HepG2 (cell line): ENCODE measurements around the gene CKAP5. TPM values are rescaled to one million over a fixed set of nuclear protein-coding genes. Genes with fewer than 3 reads are reported as not detected.
A peak's percentile ranks its signal among the peaks of the same experiment; 100 is the strongest.

Experiments
- CHD2 ChIP-seq: IDR thresholded peaks from 2 replicates; pipeline ENCODE4 v1.6.1; 2011; ENCODE audit warnings: low read depth, low read length, improper control_type of control experiment
- DMAP1 ChIP-seq: IDR thresholded peaks from 2 replicates; pipeline ENCODE4 v1.6.1; 2016
- E2F2 ChIP-seq: sonication (generic); formaldehyde crosslinking; IDR thresholded peaks from 2 replicates; pipeline ENCODE4 v1.4.0; 2020; ENCODE audit warnings: missing genetic modification reagents, borderline replicate concordance
- GTF3A ChIP-seq: sonication (generic); formaldehyde crosslinking; conservative IDR thresholded peaks from 2 replicates; pipeline ENCODE4 v1.4.0; 2020; ENCODE audit warnings: mild to moderate bottlenecking, missing genetic modification reagents
- HDAC1 ChIP-seq: sonication (generic); formaldehyde crosslinking; IDR thresholded peaks from 2 replicates; pipeline ENCODE4 v1.5.1; 2020; ENCODE audit warnings: mild to moderate bottlenecking, missing genetic modification reagents
- HMG20B ChIP-seq: conservative IDR thresholded peaks from 2 replicates; pipeline ENCODE4 v1.6.1; 2016; ENCODE audit warnings: missing genetic modification reagents, missing compliant biosample characterization
- KDM5B ChIP-seq: sonication (generic); formaldehyde crosslinking; IDR thresholded peaks from 2 replicates; pipeline ENCODE4 v1.4.0; 2020; ENCODE audit warnings: missing genetic modification reagents, mild to moderate bottlenecking, borderline replicate concordance
- MXI1 ChIP-seq: IDR thresholded peaks from 3 replicates; pipeline ENCODE4 v1.6.1; 2012; ENCODE audit warnings: low read depth, low read length, inconsistent platforms, borderline replicate concordance
- NFYB ChIP-seq: sonication (generic); formaldehyde crosslinking; IDR thresholded peaks from 2 replicates; pipeline ENCODE4 v1.4.0; 2020; ENCODE audit warnings: missing genetic modification reagents
- SP140L ChIP-seq: sonication (generic); formaldehyde crosslinking; IDR thresholded peaks from 2 replicates; pipeline ENCODE4 v1.4.0; 2020; ENCODE audit warnings: missing genetic modification reagents, borderline replicate concordance
- TAF1 ChIP-seq: sonication (generic); formaldehyde crosslinking; IDR thresholded peaks from 2 replicates; pipeline ENCODE4 v1.4.0; 2020; ENCODE audit warnings: missing genetic modification reagents
- TFAP4 ChIP-seq: sonication (generic); IDR thresholded peaks from 2 replicates; pipeline ENCODE4 v1.6.1; 2016; ENCODE audit warnings: low read depth, borderline replicate concordance
- TRIM24 ChIP-seq: sonication (generic); formaldehyde crosslinking; IDR thresholded peaks from 2 replicates; pipeline ENCODE4 v1.8.0; 2022; ENCODE audit warnings: mild to moderate bottlenecking, missing genetic modification reagents
- ZFP37 ChIP-seq: sonication (generic); formaldehyde crosslinking; IDR thresholded peaks from 2 replicates; pipeline ENCODE4 v1.4.0; 2020; ENCODE audit warnings: missing genetic modification reagents, borderline replicate concordance
- ZNF124 ChIP-seq: sonication (generic); formaldehyde crosslinking; IDR thresholded peaks from 2 replicates; pipeline ENCODE4 v1.4.0; 2020; ENCODE audit warnings: missing genetic modification reagents
- ZNF430 ChIP-seq: sonication (generic); formaldehyde crosslinking; IDR thresholded peaks from 2 replicates; pipeline ENCODE4 v1.9.0; 2021; ENCODE audit warnings: mild to moderate bottlenecking, missing genetic modification reagents
- ZNF451 ChIP-seq: sonication (generic); formaldehyde crosslinking; IDR thresholded peaks from 2 replicates; pipeline ENCODE4 v1.5.0; 2020; ENCODE audit warnings: mild to moderate bottlenecking, missing genetic modification reagents
- ZNF740 ChIP-seq: sonication (generic); formaldehyde crosslinking; IDR thresholded peaks from 2 replicates; pipeline ENCODE4 v1.4.0; 2020; ENCODE audit warnings: missing genetic modification reagents
- ZNF800 ChIP-seq: sonication (generic); formaldehyde crosslinking; IDR thresholded peaks from 2 replicates; pipeline ENCODE4 v1.4.0; 2020; ENCODE audit warnings: missing genetic modification reagents
- polyA plus RNA-seq, 8 experiments: library from polyadenylated mRNA; depleted of rRNA in 3 of 8; stranded (reverse) in 7 of 8; unstranded in 1 of 8; fragments of >200 nt; fragmentation: Illumina TruSeq in 4 of 8; extraction: Trizol in 4 of 8; gene quantifications; 2 replicates each; pipeline versions ENCODE4 v1.2.1 to v1.2.3, GENCODE V29; 2011 to 2016; ENCODE audit warnings: low read depth in 4 of 8, missing spikeins in 1 of 8, mixed read lengths in 1 of 8; ENCODE audit not compliant: insufficient read depth in 1 of 8
- total RNA-seq, 5 experiments: library from RNA; depleted of rRNA; stranded (reverse); fragments of >200 nt; fragmentation: Illumina TruSeq; extraction: Trizol; gene quantifications; 2 replicates each; pipeline ENCODE4 v1.2.3, GENCODE V29; 2016; ENCODE audit warnings: low read depth in 1 of 5
- TF ChIP-seq, protein P1 (sequence below): IDR thresholded peaks from 2 replicates; pipeline ENCODE4 v1.6.1; 2018; ENCODE audit warnings: missing genetic modification reagents
- TF ChIP-seq, protein P2 (sequence below): sonication (generic); formaldehyde crosslinking; IDR thresholded peaks from 2 replicates; pipeline ENCODE4 v1.4.0; 2020; ENCODE audit warnings: missing genetic modification reagents, mild to moderate bottlenecking, borderline replicate concordance

Gene CKAP5
- total and polyA plus RNA-seq, 2 of the 13 experiments (the other 11 are each of a cell fraction or from before 2014, with no cell fraction given), result 79.2 to 103 TPM

- TF ChIP-seq E2F2 (CRISPR knock-in tag) (no peak), ZNF430 (peak; percentile 95), TRIM24 (CRISPR knock-in tag) (no peak; the same call in 1 of the 2 replicates), TAF1 (CRISPR knock-in tag) (peak; percentile 59; the same call in 1 of the 2 replicates), SP140L (0 out of 2 replicates have a peak, but pooled peaks have one; percentile 54), TFAP4 (peak; percentile 73; the same call in 1 of the 2 replicates), NFYB (CRISPR knock-in tag) (peak; percentile 15; the same call in 1 of the 2 replicates), CHD2 (peak; percentile 50; the same call in 1 of the 2 replicates), ZNF451 (CRISPR knock-in tag) (no peak), DMAP1 (CRISPR knock-in tag) (peak; percentile 94), ZFP37 (CRISPR knock-in tag) (peak; percentile 60; the same call in 1 of the 2 replicates), HDAC1 (no peak; the same call in 1 of the 2 replicates), ZNF740 (CRISPR knock-in tag) (0 out of 2 replicates have a peak, but pooled peaks have one; percentile 41), HMG20B (peak; percentile 92), GTF3A (CRISPR knock-in tag) (0 out of 2 replicates have a peak, but pooled peaks have one; percentile 14), ZNF124 (CRISPR knock-in tag) (peak; percentile 86), KDM5B (peak; percentile 56; the same call in 1 of the 2 replicates), ZNF800 (0 out of 2 replicates have a peak, but pooled peaks have one; percentile 48), MXI1 (peak; percentile 46; the same call in 1 of the 3 replicates)
- TF ChIP-seq, protein P1, sequence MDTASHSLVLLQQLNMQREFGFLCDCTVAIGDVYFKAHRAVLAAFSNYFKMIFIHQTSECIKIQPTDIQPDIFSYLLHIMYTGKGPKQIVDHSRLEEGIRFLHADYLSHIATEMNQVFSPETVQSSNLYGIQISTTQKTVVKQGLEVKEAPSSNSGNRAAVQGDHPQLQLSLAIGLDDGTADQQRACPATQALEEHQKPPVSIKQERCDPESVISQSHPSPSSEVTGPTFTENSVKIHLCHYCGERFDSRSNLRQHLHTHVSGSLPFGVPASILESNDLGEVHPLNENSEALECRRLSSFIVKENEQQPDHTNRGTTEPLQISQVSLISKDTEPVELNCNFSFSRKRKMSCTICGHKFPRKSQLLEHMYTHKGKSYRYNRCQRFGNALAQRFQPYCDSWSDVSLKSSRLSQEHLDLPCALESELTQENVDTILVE (CRISPR knock-in tag), result peak; percentile 84
- TF ChIP-seq, protein P2, sequence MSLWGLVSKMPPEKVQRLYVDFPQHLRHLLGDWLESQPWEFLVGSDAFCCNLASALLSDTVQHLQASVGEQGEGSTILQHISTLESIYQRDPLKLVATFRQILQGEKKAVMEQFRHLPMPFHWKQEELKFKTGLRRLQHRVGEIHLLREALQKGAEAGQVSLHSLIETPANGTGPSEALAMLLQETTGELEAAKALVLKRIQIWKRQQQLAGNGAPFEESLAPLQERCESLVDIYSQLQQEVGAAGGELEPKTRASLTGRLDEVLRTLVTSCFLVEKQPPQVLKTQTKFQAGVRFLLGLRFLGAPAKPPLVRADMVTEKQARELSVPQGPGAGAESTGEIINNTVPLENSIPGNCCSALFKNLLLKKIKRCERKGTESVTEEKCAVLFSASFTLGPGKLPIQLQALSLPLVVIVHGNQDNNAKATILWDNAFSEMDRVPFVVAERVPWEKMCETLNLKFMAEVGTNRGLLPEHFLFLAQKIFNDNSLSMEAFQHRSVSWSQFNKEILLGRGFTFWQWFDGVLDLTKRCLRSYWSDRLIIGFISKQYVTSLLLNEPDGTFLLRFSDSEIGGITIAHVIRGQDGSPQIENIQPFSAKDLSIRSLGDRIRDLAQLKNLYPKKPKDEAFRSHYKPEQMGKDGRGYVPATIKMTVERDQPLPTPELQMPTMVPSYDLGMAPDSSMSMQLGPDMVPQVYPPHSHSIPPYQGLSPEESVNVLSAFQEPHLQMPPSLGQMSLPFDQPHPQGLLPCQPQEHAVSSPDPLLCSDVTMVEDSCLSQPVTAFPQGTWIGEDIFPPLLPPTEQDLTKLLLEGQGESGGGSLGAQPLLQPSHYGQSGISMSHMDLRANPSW (CRISPR knock-in tag), result peak; percentile 60; the same call in 1 of the 2 replicates
These were observed 127.7 kb downstream of the CKAP5 start (continued) for GRCh38 chr11:46718155-46719019.
